ENCODE measurements around the gene PLIN1.

Gene PLIN1

GRCh38 chr15:89666184-89666857, 12.8 kb downstream of the PLIN1 start:
- H3K4me3 Mint-ChIP-seq: no peak overlapping the region
- H3K4me1 Mint-ChIP-seq (ENCODE audit: low read depth): peaks cover 4% of the 10 kb centered on the region
- H3K9me3 Mint-ChIP-seq: no peaks in the 10 kb centered on the region
- peaks cover 32% of the 10 kb centered on the region for H3K27me3 Mint-ChIP-seq
- no peak overlapping the region for H3K27ac Mint-ChIP-seq
- no peaks in the 10 kb centered on the region for H3K36me3 Mint-ChIP-seq (ENCODE audit: low read depth)

DNA sequence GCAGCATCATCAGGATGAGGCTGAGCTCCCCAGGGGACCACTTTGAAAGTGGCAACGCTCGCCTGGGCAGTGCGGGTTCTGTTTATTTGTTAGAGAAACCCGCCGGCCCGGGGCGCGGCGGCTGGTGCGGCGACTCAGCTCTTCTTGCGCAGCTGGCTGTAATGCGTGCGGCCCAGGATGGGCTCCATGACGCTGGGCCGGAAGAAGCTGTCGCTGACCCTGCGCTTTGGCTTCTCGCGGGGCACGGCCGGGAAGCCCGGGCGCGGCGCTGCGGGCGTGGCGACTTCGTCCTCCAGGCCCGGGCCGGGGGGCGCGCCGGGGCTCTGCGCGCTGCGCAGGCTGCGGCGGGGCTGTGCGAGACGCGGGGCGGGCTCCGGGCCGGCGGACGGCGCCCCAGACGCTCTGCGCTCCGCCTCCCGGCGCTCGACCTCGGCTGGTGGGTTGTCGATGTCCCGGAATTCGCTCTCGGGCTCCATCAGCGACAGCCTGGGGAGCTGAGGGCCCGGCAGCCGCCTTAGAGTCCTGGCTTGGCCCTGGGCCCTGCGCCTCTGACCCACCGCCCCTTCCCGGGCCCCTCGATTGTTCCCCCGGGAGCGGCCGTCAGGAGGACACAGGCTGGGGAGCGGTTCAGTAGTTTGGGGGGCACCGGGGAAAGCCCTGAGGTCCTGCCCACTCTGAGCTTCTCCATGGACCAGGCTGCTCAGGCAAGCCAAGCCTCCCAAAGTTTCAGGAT, 13.6 kb downstream of the PLIN1 start:
- Mint-ChIP-seq H3K27me3 (peaks cover 37% of the 10 kb centered on the region), H3K4me3 (no peak overlapping the region), H3K27ac (no peak overlapping the region), H3K36me3 (ENCODE audit: low read depth) (no peaks in the 10 kb centered on the region), H3K4me1 (ENCODE audit: low read depth) (peaks cover 4% of the 10 kb centered on the region), H3K9me3 (no peaks in the 10 kb centered on the region)

DNA sequence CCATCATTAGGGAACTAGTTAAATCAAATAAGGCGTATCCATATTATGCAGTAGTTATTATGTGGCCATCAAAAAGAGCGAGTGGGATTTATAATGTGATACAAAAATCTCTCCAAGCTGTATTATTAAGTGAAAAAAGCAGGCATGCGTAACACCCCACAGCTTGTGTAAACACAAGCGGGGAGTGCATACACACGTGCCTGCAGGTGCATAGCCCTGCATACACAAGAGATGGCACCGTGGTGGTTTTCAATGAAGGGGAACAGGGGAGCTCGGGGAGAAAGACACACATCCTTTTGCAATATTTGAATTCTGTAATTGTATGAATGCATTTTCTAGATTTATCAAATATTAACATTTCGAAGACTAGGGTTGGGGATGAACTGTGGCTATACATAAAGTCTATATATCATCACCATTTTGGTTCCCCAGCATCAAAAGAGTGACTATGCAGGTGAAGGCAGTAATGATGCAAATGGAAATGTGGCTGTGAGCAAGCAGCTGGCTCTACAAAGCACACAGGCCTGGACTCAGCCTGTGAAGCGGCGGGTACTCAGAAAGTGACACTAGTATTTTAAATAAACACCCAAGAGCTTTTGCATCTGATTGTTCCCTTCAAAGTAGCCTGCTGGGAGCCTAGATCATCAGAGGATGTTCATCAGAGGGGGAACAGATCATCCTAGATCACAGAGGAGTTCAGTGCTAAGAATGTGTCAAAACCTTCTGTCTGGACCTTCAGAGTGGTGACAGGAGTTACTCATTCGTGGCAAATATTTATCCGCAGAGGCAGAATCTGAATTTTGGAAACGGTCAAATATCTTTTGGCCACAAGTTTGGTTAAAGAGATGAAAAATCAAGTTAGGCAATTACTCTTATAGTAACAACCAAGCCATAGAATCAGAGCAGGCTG, 14.5 kb downstream of the PLIN1 start:
- Mint-ChIP-seq H3K4me1 (ENCODE audit: low read depth) (peaks cover 4% of the 10 kb centered on the region), H3K27ac (no peak overlapping the region), H3K9me3 (no peaks in the 10 kb centered on the region), H3K27me3 (peaks cover 44% of the 10 kb centered on the region), H3K36me3 (ENCODE audit: low read depth) (no peaks in the 10 kb centered on the region), H3K4me3 (peak overlapping the region; percentile 53)

DNA sequence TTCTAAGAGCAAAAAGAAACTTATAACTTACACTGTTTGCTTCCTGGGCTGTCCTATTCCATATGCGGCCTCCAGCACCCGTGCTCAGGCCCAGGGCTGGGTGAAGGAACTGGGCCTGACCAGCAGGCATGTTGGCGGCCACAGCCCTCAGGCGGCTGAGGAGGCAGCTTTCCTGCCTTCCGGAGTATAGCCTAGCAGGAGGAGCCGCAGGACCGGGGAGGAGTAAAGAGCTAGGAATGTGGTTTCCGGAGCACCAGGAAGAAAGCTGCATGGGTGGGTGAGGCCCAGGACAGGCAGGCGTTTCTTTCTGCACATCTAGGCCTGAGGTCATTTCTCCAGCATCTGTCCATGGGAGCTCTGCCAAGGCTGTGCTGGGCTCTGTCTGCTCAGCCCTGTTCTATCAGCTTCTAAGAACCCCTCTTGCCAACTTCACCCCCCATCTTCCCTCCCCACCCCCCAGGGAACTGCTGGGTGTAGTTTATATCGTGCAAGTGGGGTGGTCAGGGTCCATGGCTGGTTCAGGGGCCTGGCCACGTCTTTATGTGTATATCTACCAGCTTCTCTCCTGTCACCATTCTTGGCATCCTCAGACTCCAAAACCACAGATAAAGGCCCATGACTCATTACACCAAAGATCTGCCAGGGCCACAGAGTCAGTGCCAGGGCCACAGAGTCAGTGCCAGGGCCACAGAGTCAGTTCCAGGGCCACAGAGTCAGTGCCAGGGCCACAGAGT, 16.1 kb downstream of the PLIN1 start:
- no peaks in the 10 kb centered on the region for H3K36me3 Mint-ChIP-seq (ENCODE audit: low read depth)
- no peaks in the 10 kb centered on the region for H3K9me3 Mint-ChIP-seq
- peaks cover 4% of the 10 kb centered on the region for H3K4me1 Mint-ChIP-seq (ENCODE audit: low read depth)
- no peak overlapping the region for H3K4me3 Mint-ChIP-seq
- H3K27ac Mint-ChIP-seq: no peak overlapping the region
- H3K27me3 Mint-ChIP-seq: peaks cover 51% of the 10 kb centered on the region

DNA sequence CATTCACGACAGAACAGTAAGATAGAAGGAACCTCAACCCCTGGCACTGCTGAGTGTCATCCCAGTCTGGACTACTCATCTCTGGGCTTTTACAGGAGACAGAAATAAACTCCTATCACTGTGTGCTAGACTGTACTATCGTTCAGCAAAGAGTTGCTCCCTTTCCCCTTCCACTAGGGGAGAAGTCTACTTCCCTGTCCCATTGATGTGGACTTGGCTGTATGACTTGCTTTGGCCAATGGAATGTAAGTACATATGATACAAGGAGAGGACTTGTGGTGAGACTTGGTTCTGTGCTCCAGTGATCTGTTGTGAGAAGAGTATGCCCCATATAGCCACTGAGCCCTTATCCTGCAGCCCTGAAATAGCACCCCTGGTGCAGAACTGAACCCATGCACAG, 18.6 kb downstream of the PLIN1 start:
- H3K27ac Mint-ChIP-seq: no peak overlapping the region
- peaks cover 20% of the 10 kb centered on the region for H3K4me1 Mint-ChIP-seq (ENCODE audit: low read depth)

GRCh38 chr15:89659295-89659694, 19.9 kb downstream of the PLIN1 start:
- H3K9me3 Mint-ChIP-seq: no peaks in the 10 kb centered on the region
- H3K27me3 Mint-ChIP-seq: peaks cover 63% of the 10 kb centered on the region
- H3K4me3 Mint-ChIP-seq: no peak overlapping the region
- no peak overlapping the region for H3K27ac Mint-ChIP-seq
- H3K4me1 Mint-ChIP-seq (ENCODE audit: low read depth): peaks cover 23% of the 10 kb centered on the region
- H3K36me3 Mint-ChIP-seq (ENCODE audit: low read depth): peaks cover 4% of the 10 kb centered on the region

More for the DNA sequence above, 18.6 kb downstream of the PLIN1 start:
- no peaks in the 10 kb centered on the region for H3K9me3 Mint-ChIP-seq
- peaks cover 65% of the 10 kb centered on the region for H3K27me3 Mint-ChIP-seq
- H3K36me3 Mint-ChIP-seq (ENCODE audit: low read depth): no peaks in the 10 kb centered on the region
- H3K4me3 Mint-ChIP-seq: no peak overlapping the region

GRCh38 chr15:89657686-89658200, 21.4 kb downstream of the PLIN1 start:
- H3K27ac Mint-ChIP-seq: no peak overlapping the region
- no peaks in the 10 kb centered on the region for H3K9me3 Mint-ChIP-seq
- H3K4me1 Mint-ChIP-seq (ENCODE audit: low read depth): peaks cover 24% of the 10 kb centered on the region
- H3K4me3 Mint-ChIP-seq: no peak overlapping the region
- peaks cover 70% of the 10 kb centered on the region for H3K27me3 Mint-ChIP-seq
- H3K36me3 Mint-ChIP-seq (ENCODE audit: low read depth): peaks cover 4% of the 10 kb centered on the region

DNA sequence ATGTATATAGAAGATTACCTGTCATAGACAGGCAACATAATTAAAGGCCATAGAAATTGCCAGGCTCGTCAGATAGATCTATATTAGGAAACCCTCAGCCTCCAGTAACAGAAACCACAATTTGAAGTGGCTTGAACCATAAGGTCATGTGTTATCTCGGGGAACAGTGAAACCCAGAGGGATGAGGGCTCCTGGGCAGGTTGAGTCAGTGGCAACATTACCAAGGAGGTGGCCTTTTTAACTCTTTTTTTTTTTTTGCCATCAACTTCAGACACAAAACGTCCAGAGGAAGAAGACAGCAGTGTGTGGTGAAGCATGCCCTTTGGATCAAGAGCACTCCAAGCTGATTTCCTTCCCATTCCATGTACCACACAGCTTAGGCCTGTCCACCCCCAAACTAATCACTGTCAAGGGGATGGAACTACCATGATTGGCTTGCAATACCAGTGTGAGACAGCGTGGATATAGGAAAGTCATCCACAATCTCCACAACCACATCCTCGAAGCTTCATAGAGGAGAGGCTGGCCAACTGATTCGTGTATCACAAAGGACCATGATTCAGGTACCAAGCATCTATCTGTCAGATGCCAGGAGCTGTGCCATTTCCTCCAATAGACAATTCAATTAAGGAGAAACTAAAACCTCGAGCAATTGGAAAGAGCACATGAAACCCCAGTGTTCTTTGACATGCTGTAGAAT, 22.9 kb downstream of the PLIN1 start:
- H3K4me3 Mint-ChIP-seq: peak overlapping the region; percentile 86
- peaks cover 24% of the 10 kb centered on the region for H3K4me1 Mint-ChIP-seq (ENCODE audit: low read depth)
- H3K27ac Mint-ChIP-seq: peak overlapping the region; percentile 82
- peaks cover 67% of the 10 kb centered on the region for H3K27me3 Mint-ChIP-seq
- H3K36me3 Mint-ChIP-seq (ENCODE audit: low read depth): peaks cover 4% of the 10 kb centered on the region
- no peaks in the 10 kb centered on the region for H3K9me3 Mint-ChIP-seq

DNA sequence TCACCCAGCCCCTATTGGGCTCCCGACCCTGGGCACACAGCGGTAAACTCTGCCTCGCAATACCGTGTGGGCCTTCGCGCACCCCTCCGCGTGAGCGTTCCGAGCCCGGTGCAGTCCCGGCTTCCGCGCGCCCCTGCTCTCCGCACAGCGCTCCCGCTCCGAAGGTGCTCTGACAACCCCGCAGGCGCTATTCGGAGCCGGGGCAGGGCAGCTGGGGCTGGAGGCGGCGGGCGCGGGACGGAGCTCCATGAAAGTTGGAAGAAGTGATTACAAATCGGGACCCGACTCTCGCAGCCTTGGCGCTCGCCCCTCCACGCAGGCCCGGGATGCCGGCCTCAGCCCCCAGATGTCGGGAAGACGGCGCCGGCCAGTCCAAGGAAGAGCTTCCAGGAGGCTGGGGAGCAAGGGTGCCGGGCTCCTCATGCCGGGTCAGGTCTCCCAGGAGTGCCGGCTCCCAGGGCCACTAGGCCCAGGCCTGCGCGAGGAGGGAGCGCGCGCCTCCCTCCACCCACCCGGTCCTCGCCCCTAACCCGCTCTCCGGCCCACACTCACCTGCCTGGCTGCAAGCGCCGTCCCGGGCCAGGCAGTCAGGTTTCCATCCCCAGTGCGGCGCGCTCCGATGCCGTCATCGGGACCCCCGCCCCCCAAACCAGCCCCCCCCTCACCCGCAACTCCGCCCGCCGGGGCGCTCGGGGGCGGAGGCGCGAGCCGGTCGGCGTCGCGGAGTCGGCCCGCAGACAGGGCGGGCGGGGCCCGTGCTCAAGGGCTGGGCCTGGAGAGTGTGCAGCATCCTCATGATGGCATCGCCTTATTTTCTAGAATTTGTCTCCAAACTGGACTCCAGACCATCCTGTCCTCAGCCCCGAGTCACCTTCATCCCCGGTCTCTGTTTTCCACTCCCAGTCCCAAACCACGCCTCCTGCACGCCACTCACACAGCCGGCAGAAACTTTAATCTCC, 24.0 kb downstream of the PLIN1 start, which contains the start of gene KIF7:
Gene KIF7, minus strand, starts transcription at position 621 of the 959 bp plus-strand sequence. CDS start 2,537 bp downstream, outside the sequence.
- peaks cover 24% of the 10 kb centered on the region for H3K4me1 Mint-ChIP-seq (ENCODE audit: low read depth)
- H3K27ac Mint-ChIP-seq: peak within 1 kb of the TSS; percentile 82
- H3K4me3 Mint-ChIP-seq: peak within 1 kb of the TSS; percentile 86
- peaks cover 57% of the 10 kb centered on the region for H3K27me3 Mint-ChIP-seq
- H3K9me3 Mint-ChIP-seq: no peaks in the 10 kb centered on the region
- H3K36me3 Mint-ChIP-seq (ENCODE audit: low read depth): peaks cover 4% of the 10 kb centered on the region

GRCh38 chr15:89654301-89654761, 24.8 kb downstream of the PLIN1 start:
- Mint-ChIP-seq H3K36me3 (ENCODE audit: low read depth) (peaks cover 4% of the 10 kb centered on the region), H3K27me3 (peaks cover 52% of the 10 kb centered on the region), H3K4me3 (peak overlapping the region; percentile 86), H3K9me3 (no peaks in the 10 kb centered on the region), H3K27ac (no peak overlapping the region), H3K4me1 (ENCODE audit: low read depth) (peaks cover 24% of the 10 kb centered on the region)

DNA sequence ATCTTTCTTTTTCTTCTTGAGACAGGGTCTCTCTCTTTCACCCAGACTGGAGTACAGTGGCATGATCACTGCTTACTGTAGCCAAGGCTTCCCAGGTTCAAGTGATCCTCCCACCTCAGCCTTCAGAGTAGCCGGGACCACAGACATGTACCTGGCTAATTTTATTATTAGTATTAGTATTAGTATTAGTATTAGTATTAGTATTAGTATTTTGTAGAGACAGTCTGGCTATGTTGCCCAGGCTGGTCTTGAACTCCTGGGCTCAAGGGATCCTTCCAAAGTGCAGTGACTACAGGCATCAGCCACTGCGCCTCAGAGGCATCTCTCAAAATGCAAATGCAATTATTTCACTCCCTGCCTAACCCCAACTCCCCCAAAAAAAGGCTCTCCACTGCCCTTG, 25.6 kb downstream of the PLIN1 start:
- Mint-ChIP-seq H3K27me3 (peaks cover 46% of the 10 kb centered on the region), H3K9me3 (no peaks in the 10 kb centered on the region), H3K4me1 (ENCODE audit: low read depth) (peaks cover 24% of the 10 kb centered on the region), H3K4me3 (peak overlapping the region; percentile 86), H3K27ac (no peak overlapping the region), H3K36me3 (ENCODE audit: low read depth) (peaks cover 4% of the 10 kb centered on the region)

GRCh38 chr15:89652666-89653065, 26.5 kb downstream of the PLIN1 start:
- Mint-ChIP-seq H3K9me3 (no peaks in the 10 kb centered on the region), H3K36me3 (ENCODE audit: low read depth) (peaks cover 4% of the 10 kb centered on the region), H3K27me3 (peaks cover 43% of the 10 kb centered on the region)

DNA sequence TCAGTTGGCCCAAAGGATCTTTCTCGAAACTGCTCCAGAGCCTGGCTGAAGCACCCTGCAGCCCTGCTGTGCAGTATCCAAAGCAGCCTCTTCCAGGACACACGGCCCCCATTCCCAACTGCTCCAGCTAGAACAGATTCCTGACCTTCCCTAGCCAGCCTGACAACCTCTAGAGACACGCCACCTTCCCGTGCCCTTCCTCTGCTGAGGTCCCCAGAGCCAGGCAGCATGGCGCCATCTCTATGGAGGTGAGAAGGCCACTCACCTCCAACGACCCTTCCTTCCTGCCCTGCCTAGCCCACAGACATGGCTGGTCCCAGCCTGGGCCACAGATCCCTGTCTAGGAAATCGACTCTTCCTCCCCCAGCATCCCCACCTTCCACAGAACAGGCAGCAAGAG, 27.0 kb downstream of the PLIN1 start:
- H3K27me3 Mint-ChIP-seq: peaks cover 40% of the 10 kb centered on the region
- H3K27ac Mint-ChIP-seq: no peak overlapping the region
- no peak overlapping the region for H3K4me3 Mint-ChIP-seq
- H3K9me3 Mint-ChIP-seq: no peaks in the 10 kb centered on the region
- H3K36me3 Mint-ChIP-seq (ENCODE audit: low read depth): peaks cover 4% of the 10 kb centered on the region
- peaks cover 28% of the 10 kb centered on the region for H3K4me1 Mint-ChIP-seq (ENCODE audit: low read depth)

More at GRCh38 chr15:89652666-89653065, 26.5 kb downstream of the PLIN1 start:
- no peak overlapping the region for H3K4me3 Mint-ChIP-seq
- no peak overlapping the region for H3K27ac Mint-ChIP-seq
- peaks cover 24% of the 10 kb centered on the region for H3K4me1 Mint-ChIP-seq (ENCODE audit: low read depth)
